ENCODE data around the gene MCM10. TPM values are rescaled to one million over a fixed set of nuclear protein-coding genes. Genes with fewer than 3 reads are reported as not detected.

Gene MCM10
- total RNA-seq, 1 experiment from 2014 or later = 22.8 TPM

DNA sequence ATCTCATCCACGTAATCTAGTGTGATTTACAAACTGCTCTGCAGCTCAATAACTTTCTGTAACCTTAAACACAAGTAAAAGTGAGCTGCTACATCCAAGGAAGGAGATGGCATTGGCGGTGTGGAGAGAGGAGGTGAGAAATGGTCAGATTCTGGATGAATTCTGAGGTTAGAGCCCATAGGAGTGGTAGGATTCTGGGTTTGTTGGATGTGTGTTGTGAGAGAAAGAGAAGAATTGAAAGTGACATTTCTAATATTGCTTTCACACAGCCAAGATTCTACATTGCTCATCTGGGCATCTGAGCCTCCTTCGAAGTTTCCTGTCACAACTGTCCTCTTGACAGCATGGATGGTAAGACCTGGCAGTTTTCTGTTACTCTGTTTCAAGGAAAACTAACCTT is 2.5 kb downstream of the MCM10 start:
- TF ChIP-seq, protein P1, sequence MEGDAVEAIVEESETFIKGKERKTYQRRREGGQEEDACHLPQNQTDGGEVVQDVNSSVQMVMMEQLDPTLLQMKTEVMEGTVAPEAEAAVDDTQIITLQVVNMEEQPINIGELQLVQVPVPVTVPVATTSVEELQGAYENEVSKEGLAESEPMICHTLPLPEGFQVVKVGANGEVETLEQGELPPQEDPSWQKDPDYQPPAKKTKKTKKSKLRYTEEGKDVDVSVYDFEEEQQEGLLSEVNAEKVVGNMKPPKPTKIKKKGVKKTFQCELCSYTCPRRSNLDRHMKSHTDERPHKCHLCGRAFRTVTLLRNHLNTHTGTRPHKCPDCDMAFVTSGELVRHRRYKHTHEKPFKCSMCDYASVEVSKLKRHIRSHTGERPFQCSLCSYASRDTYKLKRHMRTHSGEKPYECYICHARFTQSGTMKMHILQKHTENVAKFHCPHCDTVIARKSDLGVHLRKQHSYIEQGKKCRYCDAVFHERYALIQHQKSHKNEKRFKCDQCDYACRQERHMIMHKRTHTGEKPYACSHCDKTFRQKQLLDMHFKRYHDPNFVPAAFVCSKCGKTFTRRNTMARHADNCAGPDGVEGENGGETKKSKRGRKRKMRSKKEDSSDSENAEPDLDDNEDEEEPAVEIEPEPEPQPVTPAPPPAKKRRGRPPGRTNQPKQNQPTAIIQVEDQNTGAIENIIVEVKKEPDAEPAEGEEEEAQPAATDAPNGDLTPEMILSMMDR (IDR thresholded peaks at IDR 0.05) = no peak
- TF ChIP-seq TCF7L2 (IDR thresholded peaks at IDR 0.05; ENCODE audit: low read depth, low read length) (no peak), SIN3A (IDR thresholded peaks at IDR 0.05; ENCODE audit: borderline replicate concordance, insufficient read depth, low read depth, low read length) (no peak), REST (IDR thresholded peaks at IDR 0.05; ENCODE audit: insufficient read depth in 1 of 2, low read depth in 2 of 2, low read length in 1 of 2) (no peak), POLR2AphosphoS5 (IDR thresholded peaks at IDR 0.05; ENCODE audit: low read depth, low read length) (no peak)
- ChIA-PET CTCF (no interaction called here), POLR2A (no interaction called here)

DNA sequence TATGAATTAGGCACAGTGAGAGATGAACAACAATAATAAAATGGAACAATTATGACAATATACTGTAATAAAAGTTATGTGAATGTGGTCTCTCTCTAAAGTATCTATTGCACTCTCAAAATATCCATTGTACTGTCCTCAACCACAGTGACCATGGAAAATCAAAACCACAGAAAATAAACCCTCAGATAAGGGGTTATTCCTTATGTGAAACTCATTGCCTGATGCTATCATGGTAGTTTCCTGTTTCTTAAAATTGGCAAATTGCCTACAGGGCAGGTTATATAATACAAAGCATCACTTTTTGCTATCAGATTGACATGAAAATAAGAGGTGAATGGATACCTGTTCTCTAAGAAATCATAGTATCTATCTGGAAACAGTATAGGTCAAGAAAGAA is 3.8 kb downstream of the MCM10 start:
- in situ Hi-C loops (cut with HindIII; ENCODE audit: low pct_unique_long_range_greater_than_20kb, low sequenced_read_pairs) = no loop called here
- no peak for ATAC-seq
- ChIA-PET CTCF (no interaction called here), POLR2A (no interaction called here)
- Histone ChIP-seq H3K36me3 (ENCODE audit: control insufficient read depth, insufficient read depth, low read length) (no peaks in the 10 kb centered on the region; the same call in none of the 2 replicates), H3K27ac (ENCODE audit: low read length) (no peak overlapping the region), H3K9me3 (ENCODE audit: control insufficient read depth, insufficient read depth, low read depth, low read length) (no peaks in the 10 kb centered on the region), H3K4me1 (ENCODE audit: control insufficient read depth, insufficient read depth, low read length) (peaks cover 9% of the 10 kb centered on the region; the same call in 1 of the 2 replicates), H3K27me3 (ENCODE audit: control insufficient read depth, insufficient read depth, low read length) (no peaks in the 10 kb centered on the region), H3K4me3 (ENCODE audit: low read depth in 2 of 2, low read length in 2 of 2) (no peak overlapping the region)
- intact Hi-C loops (cut with micrococcal nuclease; ENCODE audit: unreplicated experiment) = no loop called here
- no TSS peak for BruUV-seq (replicated peaks)
- no peak for DNase-seq (ENCODE audit: low read depth, low spot score)
- TF ChIP-seq REST (IDR thresholded peaks at IDR 0.05; ENCODE audit: insufficient read depth in 1 of 2, low read depth in 2 of 2, low read length in 1 of 2) = no peak
- no peak for TF ChIP-seq POLR2AphosphoS5 (IDR thresholded peaks at IDR 0.05; ENCODE audit: low read depth, low read length)

More for the DNA sequence above, 2.5 kb downstream of the MCM10 start:
- no peaks in the 10 kb centered on the region; the same call in none of the 2 replicates for H3K36me3 ChIP-seq (ENCODE audit: control insufficient read depth, insufficient read depth, low read length)
- BruUV-seq (replicated peaks) = no TSS peak
- in situ Hi-C loops (cut with HindIII; ENCODE audit: low pct_unique_long_range_greater_than_20kb, low sequenced_read_pairs) (no loop called here), intact Hi-C loops (cut with micrococcal nuclease; ENCODE audit: unreplicated experiment) (no loop called here)
- H3K4me3 ChIP-seq (ENCODE audit: low read depth in 2 of 2, low read length in 2 of 2) = no peak overlapping the region
- H3K9me3 ChIP-seq (ENCODE audit: control insufficient read depth, insufficient read depth, low read depth, low read length) = no peaks in the 10 kb centered on the region
- H3K4me1 ChIP-seq (ENCODE audit: control insufficient read depth, insufficient read depth, low read length) = peaks cover 9% of the 10 kb centered on the region; the same call in 1 of the 2 replicates
- DNase-seq (ENCODE audit: low read depth, low spot score) (no peak), ATAC-seq (no peak)
- H3K27ac ChIP-seq (ENCODE audit: low read length) = no peak overlapping the region
- no peaks in the 10 kb centered on the region for H3K27me3 ChIP-seq (ENCODE audit: control insufficient read depth, insufficient read depth, low read length)

All from Panc1 (cell line).